ENCODE results near the gene UBASH3B. TPM values are rescaled to one million over a fixed set of nuclear protein-coding genes. Genes with fewer than 3 reads are reported as not detected.

The UBASH3B gene
- total and polyA plus RNA-seq, 2 of the 13 experiments (the other 11 are each of a cell fraction or from before 2014, with no cell fraction given), result 4.4 to 7.6 TPM

DNA sequence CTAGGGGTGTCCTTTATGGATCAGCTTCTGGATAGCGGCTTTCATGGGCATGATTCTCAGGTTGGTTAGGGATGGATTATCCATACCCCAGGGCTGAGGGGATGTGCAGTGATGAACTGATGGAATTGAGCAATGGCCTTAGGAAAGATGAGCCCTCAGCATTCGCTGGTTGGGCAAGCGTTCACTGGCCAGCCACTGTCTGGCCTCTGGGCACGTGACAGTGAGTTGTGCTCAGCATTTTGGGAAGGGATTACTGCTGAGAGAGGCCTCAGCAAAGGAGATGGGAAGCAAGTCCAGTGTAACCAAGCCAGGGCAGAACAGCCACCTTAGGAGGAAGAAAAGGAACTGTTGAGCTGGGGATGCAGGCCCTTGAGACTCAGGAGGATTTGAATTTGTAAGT is 17.4 kb downstream of the UBASH3B start:
- H3K79me2 ChIP-seq (ENCODE audit: insufficient read depth, low read length), result no peaks in the 10 kb centered on the region
- no peak for FAIRE-seq
- no peaks in the 10 kb centered on the region for H4K20me1 ChIP-seq (ENCODE audit: insufficient read depth, low read length)
- H3K4me1 ChIP-seq (ENCODE audit: insufficient read depth, low read length), result peaks cover 30% of the 10 kb centered on the region
- H3K4me3 ChIP-seq (replicated peaks in 1 of 3; ENCODE audit: insufficient read depth in 1 of 3, low read depth in 2 of 3, low read length in 3 of 3), result no peak overlapping the region
- ChIA-PET CTCF (ENCODE audit: low intra/inter-chr PET ratio, low total read pairs) (no interaction called here), POLR2A (no interaction called here)
- no peak overlapping the region for H2AFZ ChIP-seq (ENCODE audit: low read length)
- in situ Hi-C loops (cut with HindIII; ENCODE audit: extremely low pct_ligation_motif_present, low pct_unique_long_range_greater_than_20kb) (no loop called here), intact Hi-C loops (cut with micrococcal nuclease; ENCODE audit: unreplicated experiment) (no loop called here)
- BruUV-seq (replicated peaks), result no TSS peak
- H3K27ac ChIP-seq (ENCODE audit: extremely low read length, insufficient read depth, low read length), result no peak overlapping the region
- no peak for TF ChIP-seq RFXANK (CRISPR knock-in tag; IDR thresholded peaks at IDR 0.05)
- no peak for TF ChIP-seq MXD4 (CRISPR knock-in tag; IDR thresholded peaks at IDR 0.05)
- TF ChIP-seq, protein P1, sequence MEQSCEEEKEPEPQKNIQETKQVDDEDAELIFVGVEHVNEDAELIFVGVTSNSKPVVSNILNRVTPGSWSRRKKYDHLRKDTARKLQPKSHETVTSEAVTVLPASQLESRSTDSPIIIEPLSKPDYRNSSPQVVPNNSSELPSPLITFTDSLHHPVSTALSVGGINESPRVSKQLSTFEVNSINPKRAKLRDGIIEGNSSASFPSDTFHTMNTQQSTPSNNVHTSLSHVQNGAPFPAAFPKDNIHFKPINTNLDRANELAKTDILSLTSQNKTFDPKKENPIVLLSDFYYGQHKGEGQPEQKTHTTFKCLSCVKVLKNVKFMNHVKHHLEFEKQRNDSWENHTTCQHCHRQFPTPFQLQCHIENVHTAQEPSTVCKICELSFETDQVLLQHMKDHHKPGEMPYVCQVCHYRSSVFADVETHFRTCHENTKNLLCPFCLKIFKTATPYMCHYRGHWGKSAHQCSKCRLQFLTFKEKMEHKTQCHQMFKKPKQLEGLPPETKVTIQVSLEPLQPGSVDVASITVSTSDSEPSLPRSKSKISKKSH (CRISPR knock-in tag; IDR thresholded peaks at IDR 0.05; ENCODE audit: borderline replicate concordance), result no peak
- no peak for TF ChIP-seq ZNF232 (CRISPR knock-in tag; IDR thresholded peaks at IDR 0.05; ENCODE audit: borderline replicate concordance)
- TF ChIP-seq, protein P2, sequence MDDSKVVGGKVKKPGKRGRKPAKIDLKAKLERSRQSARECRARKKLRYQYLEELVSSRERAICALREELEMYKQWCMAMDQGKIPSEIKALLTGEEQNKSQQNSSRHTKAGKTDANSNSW (CRISPR knock-in tag; IDR thresholded peaks at IDR 0.05; ENCODE audit: borderline replicate concordance), result no peak
- TF ChIP-seq EZH2 (conservative IDR thresholded peaks at IDR 0.05; ENCODE audit: low read depth, low read length), result no peak
- no peak for TF ChIP-seq ZNF788 (CRISPR knock-in tag; IDR thresholded peaks at IDR 0.05; ENCODE audit: borderline replicate concordance)
- TF ChIP-seq, protein P3, sequence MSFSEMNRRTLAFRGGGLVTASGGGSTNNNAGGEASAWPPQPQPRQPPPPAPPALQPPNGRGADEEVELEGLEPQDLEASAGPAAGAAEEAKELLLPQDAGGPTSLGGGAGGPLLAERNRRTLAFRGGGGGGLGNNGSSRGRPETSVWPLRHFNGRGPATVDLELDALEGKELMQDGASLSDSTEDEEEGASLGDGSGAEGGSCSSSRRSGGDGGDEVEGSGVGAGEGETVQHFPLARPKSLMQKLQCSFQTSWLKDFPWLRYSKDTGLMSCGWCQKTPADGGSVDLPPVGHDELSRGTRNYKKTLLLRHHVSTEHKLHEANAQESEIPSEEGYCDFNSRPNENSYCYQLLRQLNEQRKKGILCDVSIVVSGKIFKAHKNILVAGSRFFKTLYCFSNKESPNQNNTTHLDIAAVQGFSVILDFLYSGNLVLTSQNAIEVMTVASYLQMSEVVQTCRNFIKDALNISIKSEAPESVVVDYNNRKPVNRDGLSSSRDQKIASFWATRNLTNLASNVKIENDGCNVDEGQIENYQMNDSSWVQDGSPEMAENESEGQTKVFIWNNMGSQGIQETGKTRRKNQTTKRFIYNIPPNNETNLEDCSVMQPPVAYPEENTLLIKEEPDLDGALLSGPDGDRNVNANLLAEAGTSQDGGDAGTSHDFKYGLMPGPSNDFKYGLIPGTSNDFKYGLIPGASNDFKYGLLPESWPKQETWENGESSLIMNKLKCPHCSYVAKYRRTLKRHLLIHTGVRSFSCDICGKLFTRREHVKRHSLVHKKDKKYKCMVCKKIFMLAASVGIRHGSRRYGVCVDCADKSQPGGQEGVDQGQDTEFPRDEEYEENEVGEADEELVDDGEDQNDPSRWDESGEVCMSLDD (CRISPR knock-in tag; IDR thresholded peaks at IDR 0.05; ENCODE audit: borderline replicate concordance), result no peak
- TF ChIP-seq MAFF (IDR thresholded peaks at IDR 0.05; ENCODE audit: low read depth, low read length), result no peak
- TF ChIP-seq ZNF768 (CRISPR knock-in tag; IDR thresholded peaks at IDR 0.05), result no peak
- TF ChIP-seq CBX1 (IDR thresholded peaks at IDR 0.05; ENCODE audit: low read depth), result no peak
- TF ChIP-seq, protein P4, sequence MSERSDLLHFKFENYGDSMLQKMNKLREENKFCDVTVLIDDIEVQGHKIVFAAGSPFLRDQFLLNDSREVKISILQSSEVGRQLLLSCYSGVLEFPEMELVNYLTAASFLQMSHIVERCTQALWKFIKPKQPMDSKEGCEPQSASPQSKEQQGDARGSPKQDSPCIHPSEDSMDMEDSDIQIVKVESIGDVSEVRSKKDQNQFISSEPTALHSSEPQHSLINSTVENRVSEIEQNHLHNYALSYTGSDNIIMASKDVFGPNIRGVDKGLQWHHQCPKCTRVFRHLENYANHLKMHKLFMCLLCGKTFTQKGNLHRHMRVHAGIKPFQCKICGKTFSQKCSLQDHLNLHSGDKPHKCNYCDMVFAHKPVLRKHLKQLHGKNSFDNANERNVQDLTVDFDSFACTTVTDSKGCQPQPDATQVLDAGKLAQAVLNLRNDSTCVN (CRISPR knock-in tag; IDR thresholded peaks at IDR 0.05; ENCODE audit: borderline replicate concordance), result no peak
- TF ChIP-seq TOPORS (CRISPR knock-in tag; IDR thresholded peaks at IDR 0.05), result no peak
- no peak for TF ChIP-seq ZNF891 (CRISPR knock-in tag; IDR thresholded peaks at IDR 0.05)
- TF ChIP-seq, protein P5, sequence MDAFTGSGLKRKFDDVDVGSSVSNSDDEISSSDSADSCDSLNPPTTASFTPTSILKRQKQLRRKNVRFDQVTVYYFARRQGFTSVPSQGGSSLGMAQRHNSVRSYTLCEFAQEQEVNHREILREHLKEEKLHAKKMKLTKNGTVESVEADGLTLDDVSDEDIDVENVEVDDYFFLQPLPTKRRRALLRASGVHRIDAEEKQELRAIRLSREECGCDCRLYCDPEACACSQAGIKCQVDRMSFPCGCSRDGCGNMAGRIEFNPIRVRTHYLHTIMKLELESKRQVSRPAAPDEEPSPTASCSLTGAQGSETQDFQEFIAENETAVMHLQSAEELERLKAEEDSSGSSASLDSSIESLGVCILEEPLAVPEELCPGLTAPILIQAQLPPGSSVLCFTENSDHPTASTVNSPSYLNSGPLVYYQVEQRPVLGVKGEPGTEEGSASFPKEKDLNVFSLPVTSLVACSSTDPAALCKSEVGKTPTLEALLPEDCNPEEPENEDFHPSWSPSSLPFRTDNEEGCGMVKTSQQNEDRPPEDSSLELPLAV (CRISPR knock-in tag; conservative IDR thresholded peaks at IDR 0.05; ENCODE audit: low read depth), result no peak
- no peak for TF ChIP-seq RFX5 (IDR thresholded peaks at IDR 0.05; ENCODE audit: low read depth, low read length)
- TF ChIP-seq, protein P6, sequence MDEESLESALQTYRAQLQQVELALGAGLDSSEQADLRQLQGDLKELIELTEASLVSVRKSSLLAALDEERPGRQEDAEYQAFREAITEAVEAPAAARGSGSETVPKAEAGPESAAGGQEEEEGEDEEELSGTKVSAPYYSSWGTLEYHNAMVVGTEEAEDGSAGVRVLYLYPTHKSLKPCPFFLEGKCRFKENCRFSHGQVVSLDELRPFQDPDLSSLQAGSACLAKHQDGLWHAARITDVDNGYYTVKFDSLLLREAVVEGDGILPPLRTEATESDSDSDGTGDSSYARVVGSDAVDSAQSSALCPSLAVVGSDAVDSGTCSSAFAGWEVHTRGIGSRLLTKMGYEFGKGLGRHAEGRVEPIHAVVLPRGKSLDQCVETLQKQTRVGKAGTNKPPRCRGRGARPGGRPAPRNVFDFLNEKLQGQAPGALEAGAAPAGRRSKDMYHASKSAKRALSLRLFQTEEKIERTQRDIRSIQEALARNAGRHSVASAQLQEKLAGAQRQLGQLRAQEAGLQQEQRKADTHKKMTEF (CRISPR knock-in tag; IDR thresholded peaks at IDR 0.05), result no peak
- ATAC-seq, result no peak
- H3K9ac ChIP-seq (ENCODE audit: insufficient read depth, low read depth, low read length), result no peak overlapping the region
- no peak overlapping the region for H3K4me2 ChIP-seq (ENCODE audit: low read depth, low read length)
- 0 out of 2 replicates have a peak, but pooled peaks cover 5% of the 10 kb centered on the region for H3K9me3 ChIP-seq (ENCODE audit: low read length)
- no peaks in the 10 kb centered on the region for H3K36me3 ChIP-seq (replicated peaks in 1 of 2; ENCODE audit: control insufficient read depth in 1 of 2, insufficient read depth in 2 of 2, low read length in 2 of 2)
- no peak for DNase-seq (ENCODE audit: low spot score)
- 97% methylated on average over 4 of the region's 4 CpGs for WGBS (ENCODE audit: low lambda C conversion rate)
- H3K27me3 ChIP-seq (ENCODE audit: control insufficient read depth in 1 of 2, insufficient read depth in 2 of 2, low read length in 2 of 2), result no peaks in the 10 kb centered on the region

Measured in HepG2 (cell line).